G401 (cell line): ENCODE results near the gene ASCL1. TPM values are rescaled to one million over a fixed set of nuclear protein-coding genes. Genes with fewer than 3 reads are reported as not detected.
A peak's percentile ranks its signal among the peaks of the same experiment; 100 is the strongest.

ENCODE experiments used
- DNase-seq: peaks from one replicate; pipeline ENCODE4 v3.0.0-alpha.2; 2015; ENCODE audit warnings: low spot score
- in situ Hi-C: cut with HindIII; loops from 2 replicates; pipeline ENCODE4 v1.10.0; 2016; ENCODE audit warnings: low sequenced_read_pairs, mixed read lengths
- total RNA-seq: library from RNA; depleted of rRNA; stranded (reverse); fragments of >200 nt; shearing (Covaris generic); gene quantifications from 2 replicates; pipeline ENCODE4 v1.2.3, GENCODE V29; 2014; rRNA removed

The ASCL1 gene
- total RNA-seq, result not detected in 2 replicates

DNA sequence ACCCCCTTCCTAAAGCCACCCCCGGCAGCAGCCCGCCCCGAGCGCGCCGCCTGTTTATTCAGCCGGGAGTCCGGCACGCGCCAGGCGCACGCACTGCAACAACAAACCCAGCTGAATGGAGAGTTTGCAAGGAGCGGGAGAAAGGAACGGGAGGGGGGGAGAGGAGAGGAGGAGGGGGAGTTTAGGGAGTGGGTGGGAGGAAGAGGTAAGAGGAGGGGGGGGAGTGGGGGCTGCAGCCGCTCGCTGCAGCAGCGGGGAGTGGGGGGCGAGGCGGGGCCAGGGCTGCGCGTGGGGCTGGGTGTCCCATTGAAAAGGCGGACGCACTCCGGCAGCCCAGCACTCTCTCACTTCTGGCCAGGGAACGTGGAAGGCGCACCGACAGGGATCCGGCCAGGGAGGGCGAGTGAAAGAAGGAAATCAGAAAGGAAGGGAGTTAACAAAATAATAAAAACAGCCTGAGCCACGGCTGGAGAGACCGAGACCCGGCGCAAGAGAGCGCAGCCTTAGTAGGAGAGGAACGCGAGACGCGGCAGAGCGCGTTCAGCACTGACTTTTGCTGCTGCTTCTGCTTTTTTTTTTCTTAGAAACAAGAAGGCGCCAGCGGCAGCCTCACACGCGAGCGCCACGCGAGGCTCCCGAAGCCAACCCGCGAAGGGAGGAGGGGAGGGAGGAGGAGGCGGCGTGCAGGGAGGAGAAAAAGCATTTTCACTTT lies at the start of gene ASCL1:
TSS of gene ASCL1 (plus strand) at position 336 of the 712 bp plus-strand sequence. CDS start 571 bp downstream, outside the sequence.
- in situ Hi-C loops, result no loop called here
- no peak for DNase-seq

DNA sequence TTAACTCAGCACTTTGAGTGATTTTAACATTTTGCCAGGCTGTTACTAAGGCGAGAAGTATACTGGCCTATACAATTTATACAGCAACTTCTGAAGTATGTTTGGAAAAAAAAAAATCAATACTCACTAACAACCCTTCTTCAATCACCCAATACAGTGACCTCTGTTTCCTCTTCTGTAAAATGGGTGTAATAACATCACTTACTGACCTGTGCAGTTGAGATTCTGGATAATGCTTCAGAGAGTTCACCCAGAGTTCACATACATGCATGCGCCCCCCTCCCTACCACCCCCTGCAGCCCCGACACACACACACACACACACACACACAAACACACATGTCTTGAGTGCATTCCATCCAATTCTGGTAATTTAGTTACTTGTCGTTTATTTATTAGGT lies 49.6 kb upstream of the ASCL1 start:
- no peak for DNase-seq
- in situ Hi-C loops, result no loop called here

DNA sequence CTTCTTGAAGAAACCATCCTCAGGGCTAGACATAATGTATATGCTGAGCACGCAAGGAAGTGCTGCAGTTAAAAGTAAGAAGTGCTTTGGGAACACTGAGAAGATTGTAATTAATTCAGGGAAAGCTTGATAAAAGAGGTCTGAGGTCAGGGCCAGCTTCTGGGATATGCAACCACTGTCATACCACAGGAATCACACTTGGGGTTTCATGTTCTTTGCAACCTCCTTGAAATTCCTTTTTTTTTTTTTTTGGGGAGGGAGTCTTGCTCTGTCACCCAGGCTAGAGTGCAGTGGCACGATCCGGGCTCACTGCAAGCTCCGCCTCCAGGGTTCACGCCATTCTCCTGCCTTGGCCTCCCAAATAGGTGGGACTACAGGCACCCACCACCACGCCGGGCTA lies 47.3 kb upstream of the ASCL1 start:
- DNase-seq, result no peak
- in situ Hi-C loops, result no loop called here

DNA sequence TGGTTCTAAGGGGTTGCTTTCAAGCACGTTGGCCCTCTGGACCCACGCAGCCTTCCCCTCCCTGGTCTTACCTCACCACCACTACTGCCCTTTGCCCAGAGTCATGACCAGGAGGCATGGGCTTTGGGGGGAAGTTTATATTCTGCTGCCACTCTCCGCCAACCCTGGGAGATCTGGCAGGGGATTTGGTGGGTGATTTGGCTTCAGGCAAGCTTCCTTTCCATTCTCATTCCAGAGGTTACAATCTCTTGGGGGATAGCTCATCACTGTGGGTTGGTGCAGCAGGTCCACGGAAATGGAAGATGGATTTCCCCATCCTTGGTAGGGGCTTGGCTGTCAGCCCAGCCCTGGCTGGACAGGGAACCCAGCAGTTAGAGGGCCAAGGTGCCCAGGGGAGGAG lies 46.7 kb upstream of the ASCL1 start:
- DNase-seq, result no peak
- in situ Hi-C loops, result no loop called here

DNA sequence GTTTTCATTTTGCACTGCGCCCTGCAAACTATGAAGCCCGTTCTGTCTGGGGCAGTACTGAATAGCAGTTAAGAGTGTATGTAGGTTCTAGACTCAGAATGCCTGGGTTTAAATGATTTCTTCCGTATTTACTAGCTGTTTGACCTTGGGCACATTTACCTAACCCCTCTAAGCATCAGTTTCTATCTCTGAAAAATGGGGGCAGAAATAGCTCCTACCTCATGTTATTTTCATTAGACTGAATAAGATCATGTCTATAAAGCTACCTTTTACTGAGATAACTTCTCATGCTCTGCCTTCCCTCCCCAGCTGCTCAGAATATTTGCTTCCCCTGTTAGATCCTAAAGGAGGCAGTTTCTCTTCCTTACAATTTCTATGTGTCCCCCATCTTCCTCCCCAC lies 46.2 kb upstream of the ASCL1 start:
- in situ Hi-C loops, result no loop called here

DNA sequence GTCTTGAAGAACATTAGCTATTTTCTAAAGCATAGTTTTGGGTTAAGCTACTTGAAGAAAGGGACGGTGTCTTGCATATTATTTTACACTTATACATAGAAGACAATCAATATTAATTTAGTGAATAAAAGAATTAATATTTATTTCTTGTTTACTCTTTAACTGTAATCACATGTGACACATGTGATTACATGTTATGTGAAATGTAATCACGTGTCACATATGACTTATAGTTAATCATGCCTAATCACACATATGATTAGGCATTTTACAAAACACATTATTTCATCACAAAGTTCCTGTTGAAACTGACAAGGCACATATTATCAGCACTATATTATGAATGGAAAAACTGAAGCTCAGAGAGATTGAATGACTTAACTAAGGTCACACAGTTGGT lies 45.2 kb upstream of the ASCL1 start:
- DNase-seq, result no peak
- in situ Hi-C loops, result no loop called here

More for the DNA sequence above, 46.2 kb upstream of the ASCL1 start:
- no peak for DNase-seq

DNA sequence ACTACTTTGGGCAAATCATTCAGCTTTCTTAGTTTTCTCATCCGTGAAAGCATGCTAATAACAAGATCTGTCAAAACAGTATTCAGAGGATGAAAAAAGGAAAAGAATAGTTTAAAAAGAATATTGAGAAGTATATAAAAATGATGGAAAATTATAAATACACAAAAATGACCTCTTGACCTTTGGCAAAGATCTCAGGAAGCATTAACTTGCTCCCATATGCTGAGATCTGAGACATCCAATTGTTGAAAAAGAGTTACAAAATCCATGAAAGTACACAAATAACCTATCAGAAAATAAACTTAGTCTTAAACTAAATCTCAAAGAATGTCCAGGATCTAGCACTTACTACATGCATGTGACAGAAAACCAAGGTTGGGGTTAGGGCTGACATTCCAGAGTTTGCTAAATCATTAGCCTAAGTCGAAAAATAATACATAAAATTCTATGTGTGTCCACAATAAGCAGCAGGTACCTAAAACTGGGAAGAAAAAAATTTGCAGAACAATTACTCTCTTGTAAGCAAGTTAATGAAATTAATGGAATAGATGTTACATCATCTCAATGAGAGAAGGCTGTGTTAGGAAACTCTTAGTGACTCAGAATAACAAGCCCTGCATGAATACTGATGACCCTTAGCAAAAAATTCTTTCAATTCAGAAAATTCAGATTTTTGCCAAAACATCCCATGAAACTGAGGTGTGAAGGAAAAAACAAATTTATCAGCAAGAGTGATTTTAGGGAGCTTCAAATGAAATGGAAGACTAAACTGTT lies 43.8 kb upstream of the ASCL1 start:
- DNase-seq, result no peak
- in situ Hi-C loops, result no loop called here

DNA sequence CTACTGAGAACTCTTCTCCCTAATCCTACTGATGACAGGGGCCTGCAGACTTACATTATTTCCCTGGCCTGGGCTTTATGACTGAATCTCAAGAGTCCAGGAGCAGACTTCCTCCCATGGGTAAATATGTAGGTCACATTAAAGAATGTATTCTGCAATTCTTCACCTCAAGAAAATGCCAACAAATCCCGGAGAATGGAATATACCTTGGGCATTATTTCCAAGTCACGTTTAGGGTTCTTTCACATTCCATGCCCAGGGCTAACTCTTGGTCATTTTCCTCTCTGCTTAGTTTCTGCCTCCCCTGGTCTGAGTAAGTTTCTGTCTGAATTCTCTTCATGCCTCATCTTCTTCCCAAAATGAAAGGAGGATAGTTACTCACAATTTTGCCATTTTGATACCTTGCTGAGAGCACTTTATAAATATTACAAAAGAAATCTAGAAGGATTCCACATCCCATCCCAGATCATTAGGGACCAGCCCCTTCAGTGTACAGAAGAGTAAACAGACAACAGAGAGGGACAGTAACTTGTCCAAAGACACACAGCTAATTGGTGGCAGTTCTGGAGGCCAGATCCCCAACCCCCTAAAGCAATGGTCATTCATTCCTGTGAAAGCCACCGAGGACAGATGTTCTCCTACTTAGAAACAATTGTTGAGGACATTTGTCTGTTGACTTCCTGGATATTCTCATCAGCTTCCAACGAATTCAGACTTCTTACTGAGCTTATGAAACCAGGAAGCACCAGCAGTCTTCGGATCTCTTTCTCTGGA lies 41.0 kb upstream of the ASCL1 start:
- in situ Hi-C loops, result no loop called here
- DNase-seq, result no peak

DNA sequence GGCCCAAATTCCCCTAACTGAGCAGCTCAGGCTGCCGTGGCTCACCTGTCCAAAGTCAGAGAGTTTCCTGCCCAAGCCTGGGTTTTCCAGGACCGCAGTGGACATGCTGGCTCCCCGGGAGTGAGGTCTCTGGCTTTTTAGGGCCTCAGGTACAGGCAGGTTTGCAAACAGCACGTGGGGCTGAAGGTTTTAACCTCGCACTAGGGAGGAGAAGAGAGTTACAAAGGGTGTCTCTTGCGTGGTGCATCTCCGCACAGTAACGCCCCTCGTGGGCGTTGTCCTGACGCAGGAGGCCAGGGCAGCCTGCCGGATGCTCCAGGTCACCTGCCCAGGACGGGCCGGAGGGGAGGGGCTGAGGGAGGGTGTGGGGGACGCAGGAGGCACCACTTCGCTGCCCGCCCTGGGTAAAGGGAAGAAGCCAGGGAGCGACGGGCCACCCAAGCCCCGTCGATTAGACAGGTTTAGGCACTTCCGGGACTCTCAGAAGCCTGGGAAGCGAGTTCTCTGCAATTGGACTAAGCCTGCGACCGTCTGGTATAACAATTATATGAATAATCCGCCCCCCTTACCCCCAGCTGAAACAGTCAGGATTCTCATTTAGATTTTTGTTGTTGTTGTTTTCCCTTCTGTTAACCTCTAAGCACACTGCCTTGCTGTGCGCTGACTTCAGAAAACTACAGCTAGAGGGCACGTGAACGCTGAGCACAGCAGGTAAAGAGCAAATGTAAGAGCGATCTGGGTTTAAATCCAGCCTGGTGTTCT lies 40.3 kb upstream of the ASCL1 start, which contains the start of gene PAH:
TSS of gene PAH (minus strand) at position 219 of the 762 bp plus-strand sequence. CDS start at position 105, 114 bp downstream.
- no peak for DNase-seq
- in situ Hi-C loops, result no loop called here

DNA sequence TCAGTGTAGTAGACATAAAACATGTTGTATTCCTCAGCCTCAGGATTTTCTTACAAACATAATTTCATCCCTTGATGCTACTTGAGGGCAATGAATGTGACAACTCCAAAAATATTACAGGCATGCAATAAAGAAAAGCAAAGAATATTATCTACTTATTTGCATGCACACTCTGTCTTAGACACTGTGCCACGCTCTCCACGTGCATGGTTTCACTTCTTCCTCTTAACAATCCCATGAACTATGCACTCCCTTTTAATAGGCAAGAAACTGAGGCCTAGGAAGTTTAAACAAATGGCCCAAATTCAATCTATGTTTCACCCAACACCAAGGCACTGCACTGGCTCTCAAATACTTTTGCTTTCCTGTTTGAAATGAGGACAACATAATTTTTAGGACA lies 38.6 kb upstream of the ASCL1 start:
- in situ Hi-C loops, result no loop called here
- DNase-seq, result no peak

DNA sequence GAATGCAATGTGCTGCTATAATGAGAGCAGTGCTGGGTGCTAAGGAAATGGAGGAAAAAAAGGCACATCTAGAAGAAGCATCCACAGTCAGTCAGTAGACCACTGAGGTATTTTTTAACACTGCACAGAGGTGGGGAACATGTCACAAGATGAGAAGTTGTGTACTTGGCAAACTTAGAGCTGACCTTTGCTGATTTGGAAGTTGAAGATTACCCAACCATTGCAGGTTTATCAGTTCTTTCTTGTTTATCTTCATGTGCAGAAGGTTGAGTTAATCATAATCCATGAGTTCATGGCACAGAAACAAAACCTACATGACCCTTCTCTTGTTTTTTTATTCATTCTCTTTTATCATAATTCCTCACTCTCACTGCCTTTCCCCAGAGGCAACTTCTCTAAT lies 37.2 kb upstream of the ASCL1 start:
- DNase-seq, result no peak
- in situ Hi-C loops, result no loop called here

DNA sequence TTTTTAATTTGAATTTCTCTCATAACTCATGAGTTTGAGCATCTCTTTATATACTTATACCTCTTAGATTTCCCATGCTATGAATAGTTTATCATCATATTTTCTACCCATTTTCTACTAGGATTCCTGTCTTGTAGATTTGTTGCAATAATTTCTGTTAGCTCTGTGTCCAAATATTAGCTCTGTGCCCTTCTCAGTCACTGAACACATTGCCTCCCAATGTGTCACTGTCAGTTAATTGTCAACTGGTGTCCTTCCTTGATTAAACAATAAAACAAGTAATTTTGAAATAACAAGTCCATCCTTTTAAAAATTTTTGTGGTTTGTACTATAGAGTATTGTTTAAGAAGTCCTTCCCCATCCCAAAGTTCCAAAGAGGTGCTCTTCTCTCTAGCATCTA lies 36.2 kb upstream of the ASCL1 start:
- in situ Hi-C loops, result no loop called here
- no peak for DNase-seq

DNA sequence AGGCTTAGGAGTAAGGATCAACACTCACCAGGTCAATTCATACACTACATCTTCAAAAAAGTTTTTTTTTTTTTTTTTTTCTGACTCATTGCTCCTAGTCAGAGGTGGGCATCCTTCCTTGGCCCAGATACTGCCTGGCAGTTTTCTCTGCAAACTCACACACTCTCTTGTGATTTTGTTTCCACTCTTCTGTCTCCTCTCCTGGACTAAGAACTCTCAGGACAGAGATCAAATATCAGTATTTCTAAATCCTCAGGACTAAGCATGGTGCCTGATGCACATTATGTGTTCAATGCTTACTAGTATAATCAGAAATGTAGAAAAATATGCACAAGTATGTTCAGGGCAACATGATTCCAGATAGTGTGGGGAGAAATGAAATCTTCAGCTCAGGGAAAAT lies 30.3 kb upstream of the ASCL1 start:
- DNase-seq, result no peak
- in situ Hi-C loops, result no loop called here

DNA sequence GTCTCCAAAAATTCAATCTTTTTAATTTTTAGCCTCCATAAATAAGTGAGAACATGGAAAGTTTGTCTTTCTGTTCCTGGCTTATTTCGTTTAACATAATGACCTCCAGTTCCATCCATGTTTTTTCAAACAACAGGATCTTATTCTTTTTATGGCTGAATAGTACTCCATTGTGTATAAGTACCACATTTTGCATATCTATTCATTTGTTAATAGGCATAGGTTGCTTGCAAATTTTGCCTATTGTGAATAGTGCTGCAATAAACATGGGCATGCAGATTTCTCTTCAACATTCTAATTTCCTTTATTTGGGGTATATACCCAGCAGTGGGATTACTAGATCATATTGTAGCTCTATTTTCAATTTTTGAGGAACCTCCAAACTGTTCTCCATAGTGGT lies 24.3 kb upstream of the ASCL1 start:
- in situ Hi-C loops, result no loop called here
- no peak for DNase-seq

DNA sequence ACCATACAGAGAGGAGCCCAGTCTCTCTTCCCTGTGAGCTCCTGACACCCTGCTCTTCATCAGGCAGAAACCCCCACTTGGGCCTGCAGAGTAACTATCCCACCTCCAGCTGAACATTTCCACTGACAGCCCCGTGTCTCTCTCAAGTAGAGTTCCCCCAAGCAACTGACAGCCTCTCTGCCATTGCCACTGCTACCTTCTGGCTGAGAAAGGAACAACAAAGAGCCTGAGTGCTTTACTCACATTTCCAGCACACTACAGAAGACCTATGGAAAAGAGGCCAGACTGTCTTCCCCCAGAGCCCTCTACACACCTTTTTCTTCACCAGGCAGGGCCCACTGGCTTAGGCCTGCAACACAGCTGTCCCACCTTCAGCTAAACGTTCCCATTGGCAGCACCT lies 18.4 kb upstream of the ASCL1 start:
- no peak for DNase-seq
- in situ Hi-C loops, result no loop called here

DNA sequence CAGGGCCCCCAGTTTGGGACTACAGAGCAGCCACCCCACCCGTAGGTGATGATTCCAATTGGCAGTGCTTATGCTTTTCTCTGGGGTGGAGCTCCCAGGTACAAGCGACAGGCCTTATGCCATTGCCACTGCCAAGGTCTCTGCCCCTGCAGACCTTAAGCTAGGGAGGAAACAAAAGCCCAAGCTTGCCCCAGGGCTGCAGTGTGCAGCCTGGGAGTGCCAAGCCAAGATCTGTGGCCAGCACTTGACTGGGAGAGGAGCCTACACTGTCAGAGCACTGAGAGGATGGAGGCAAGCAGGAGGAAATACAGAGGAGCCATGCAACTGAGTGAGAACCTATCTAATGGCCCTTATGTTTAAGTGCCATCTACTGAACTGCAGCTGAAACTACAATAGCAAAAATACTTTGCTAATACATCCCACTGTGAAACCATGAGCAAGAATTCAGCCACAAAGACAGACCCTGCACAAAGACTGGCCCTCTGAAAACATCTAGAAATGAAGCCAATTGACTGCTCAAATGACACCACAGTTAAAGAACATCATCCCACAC lies 17.7 kb upstream of the ASCL1 start:
- in situ Hi-C loops, result no loop called here
- DNase-seq, result no peak

DNA sequence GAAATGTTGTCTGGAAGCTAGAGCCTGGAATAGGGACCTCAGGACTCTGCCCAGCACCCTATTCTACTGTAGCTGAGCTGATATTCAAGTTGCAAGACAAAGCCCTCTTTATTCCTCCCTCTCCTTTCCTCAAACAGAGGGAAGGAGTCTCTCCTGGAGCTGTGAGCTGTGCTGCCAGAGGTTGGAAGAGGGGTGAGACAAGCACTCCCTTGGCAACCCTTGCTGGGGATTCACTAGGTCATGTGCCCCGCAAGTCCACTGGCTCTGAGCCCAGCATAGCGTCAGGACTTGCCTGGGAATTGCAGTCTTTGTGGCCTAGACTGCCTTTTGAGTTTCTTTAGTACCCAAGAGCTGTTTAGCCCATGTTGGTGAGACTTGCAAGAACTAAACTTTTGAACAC lies 11.4 kb upstream of the ASCL1 start:
- peak; percentile 3 for DNase-seq
- in situ Hi-C loops, result no loop called here

DNA sequence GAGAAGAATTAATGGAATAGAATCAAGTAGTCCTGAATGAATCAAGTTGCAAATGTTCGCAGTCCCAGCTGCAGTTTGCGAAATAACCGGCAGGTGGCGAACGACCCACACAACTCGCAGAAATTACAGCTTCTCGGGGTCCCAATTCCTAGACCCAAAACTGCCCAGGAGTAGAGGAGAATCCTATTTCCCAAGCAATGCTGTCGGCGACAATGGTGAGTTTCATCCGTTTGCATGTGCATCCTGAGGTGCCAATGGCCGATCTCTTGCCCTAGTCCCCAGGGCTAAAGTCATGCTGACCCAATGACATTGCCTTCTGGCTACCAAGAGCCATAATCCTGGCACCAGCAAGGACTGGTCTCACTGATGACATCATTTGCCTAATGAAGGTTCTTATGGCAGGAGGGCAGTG lies 8.5 kb upstream of the ASCL1 start:
- in situ Hi-C loops, result no loop called here
- peak; percentile 36 for DNase-seq
